HepG2 (cell line): ENCODE measurements around the gene NUCB1. TPM values are rescaled to one million over a fixed set of nuclear protein-coding genes. Genes with fewer than 3 reads are reported as not detected.
A peak's percentile ranks its signal among the peaks of the same experiment; 100 is the strongest.

Source experiments
- ARID2 ChIP-seq: sonication (generic); formaldehyde crosslinking; IDR thresholded peaks from 2 replicates; pipeline ENCODE4 v1.8.1; 2022; ENCODE audit warnings: mild to moderate bottlenecking, missing genetic modification reagents, borderline replicate concordance
- ARNT ChIP-seq: fragments of 450-650 bp; IDR thresholded peaks from 2 replicates; pipeline ENCODE4 v1.6.1; 2017
- ATF1 ChIP-seq: IDR thresholded peaks from 2 replicates; pipeline ENCODE4 v1.6.1; 2016; ENCODE audit warnings: mild to moderate bottlenecking, control low read depth
- CENPX ChIP-seq: sonication (generic); formaldehyde crosslinking; IDR thresholded peaks from 2 replicates; pipeline ENCODE4 v1.9.0; 2021; ENCODE audit warnings: mild to moderate bottlenecking, missing genetic modification reagents, moderate library complexity
- CHD2 ChIP-seq: IDR thresholded peaks from 2 replicates; pipeline ENCODE4 v1.6.1; 2011; ENCODE audit warnings: low read depth, low read length, improper control_type of control experiment
- CHD4 ChIP-seq: fragments of 200-600 bp; sonication (generic); IDR thresholded peaks from 2 replicates; pipeline ENCODE4 v1.7.0; 2017; ENCODE audit warnings: mild to moderate bottlenecking, low read length, borderline replicate concordance
- ELF3 ChIP-seq: IDR thresholded peaks from 2 replicates; pipeline ENCODE4 v1.6.1; 2016; ENCODE audit warnings: missing genetic modification reagents, missing compliant biosample characterization
- HMG20A ChIP-seq: IDR thresholded peaks from 2 replicates; pipeline ENCODE4 v1.6.1; 2016; ENCODE audit warnings: borderline replicate concordance
- HOXA3 ChIP-seq: sonication (generic); formaldehyde crosslinking; IDR thresholded peaks from 2 replicates; pipeline ENCODE4 v1.5.0; 2020; ENCODE audit warnings: missing genetic modification reagents
- IKZF4 ChIP-seq: sonication (generic); formaldehyde crosslinking; IDR thresholded peaks from 2 replicates; pipeline ENCODE4 v1.5.1; 2020; ENCODE audit warnings: borderline replicate concordance, mild to moderate bottlenecking, low read depth, missing genetic modification reagents; ENCODE audit errors: not compliant biosample characterization
- IKZF5 ChIP-seq: IDR thresholded peaks from 2 replicates; pipeline ENCODE4 v1.6.1; 2018; ENCODE audit warnings: missing genetic modification reagents, mild to moderate bottlenecking, missing compliant biosample characterization
- KDM1A ChIP-seq: IDR thresholded peaks from 2 replicates; pipeline ENCODE4 v1.6.1; 2016; ENCODE audit warnings: missing compliant biosample characterization
- KDM5B ChIP-seq: sonication (generic); formaldehyde crosslinking; IDR thresholded peaks from 2 replicates; pipeline ENCODE4 v1.4.0; 2020; ENCODE audit warnings: missing genetic modification reagents, mild to moderate bottlenecking, borderline replicate concordance
- KLF12 ChIP-seq: sonication (generic); formaldehyde crosslinking; IDR thresholded peaks from 2 replicates; pipeline ENCODE4 v1.4.0; 2020; ENCODE audit warnings: missing genetic modification reagents, borderline replicate concordance
- KLF6 ChIP-seq: IDR thresholded peaks from 2 replicates; pipeline ENCODE4 v1.8.0; 2016; ENCODE audit warnings: missing biosample characterization, missing genetic modification reagents
- MZF1 ChIP-seq: sonication (generic); formaldehyde crosslinking; IDR thresholded peaks from 2 replicates; pipeline ENCODE4 v1.8.1; 2023; ENCODE audit warnings: mild to moderate bottlenecking, missing genetic modification reagents, borderline replicate concordance
- NCOA5 ChIP-seq: sonication (generic); formaldehyde crosslinking; IDR thresholded peaks from 2 replicates; pipeline ENCODE4 v1.4.0; 2020; ENCODE audit warnings: missing genetic modification reagents
- PCBP1 ChIP-seq: fragments of 200-400 bp; formaldehyde crosslinking; IDR thresholded peaks from 2 replicates; pipeline ENCODE4 v1.6.1; 2017; ENCODE audit warnings: mild to moderate bottlenecking, low read depth, low read length, borderline replicate concordance
- PHF5A ChIP-seq: IDR thresholded peaks from one replicate; pipeline ENCODE4 v1.6.1; 2018; ENCODE audit warnings: low read depth, missing genetic modification reagents; ENCODE audit not compliant: unreplicated experiment
- RBM39 ChIP-seq: fragments of 200-400 bp; formaldehyde crosslinking; IDR thresholded peaks from one replicate; pipeline ENCODE4 v1.6.1; 2018; ENCODE audit warnings: antibody characterized with exemption, mild to moderate bottlenecking, low read depth, low read length; ENCODE audit not compliant: poor library complexity, severe bottlenecking
- SAFB2 ChIP-seq: sonication (generic); formaldehyde crosslinking; IDR thresholded peaks from 2 replicates; pipeline ENCODE4 v1.5.1; 2020; ENCODE audit warnings: missing genetic modification reagents, low read depth, mild to moderate bottlenecking, borderline replicate concordance
- SMARCC2 ChIP-seq: fragments of 450-650 bp; IDR thresholded peaks from 2 replicates; pipeline ENCODE4 v1.6.1; 2017; ENCODE audit warnings: antibody characterized with exemption, mild to moderate bottlenecking
- SNAI1 ChIP-seq: sonication (generic); formaldehyde crosslinking; IDR thresholded peaks from 2 replicates; pipeline ENCODE4 v1.5.0; 2020; ENCODE audit warnings: mild to moderate bottlenecking, missing genetic modification reagents, borderline replicate concordance
- SP4 ChIP-seq: sonication (generic); formaldehyde crosslinking; IDR thresholded peaks from 2 replicates; pipeline ENCODE4 v1.8.1; 2023; ENCODE audit warnings: mild to moderate bottlenecking, missing genetic modification reagents
- STAG1 ChIP-seq: sonication (generic); formaldehyde crosslinking; IDR thresholded peaks from 2 replicates; pipeline ENCODE4 v1.4.0; 2020; ENCODE audit warnings: missing genetic modification reagents
- ZMAT5 ChIP-seq: sonication (generic); formaldehyde crosslinking; IDR thresholded peaks from 2 replicates; pipeline ENCODE4 v1.5.0; 2020; ENCODE audit warnings: mild to moderate bottlenecking, low read depth, missing genetic modification reagents, borderline replicate concordance
- ZNF20 ChIP-seq: sonication (generic); formaldehyde crosslinking; IDR thresholded peaks from 2 replicates; pipeline ENCODE4 v1.4.0; 2020; ENCODE audit warnings: mild to moderate bottlenecking, moderate library complexity, missing genetic modification reagents
- ZNF382 ChIP-seq: sonication (generic); formaldehyde crosslinking; IDR thresholded peaks from 2 replicates; pipeline ENCODE4 v1.5.0; 2020; ENCODE audit warnings: missing genetic modification reagents, mild to moderate bottlenecking, borderline replicate concordance
- ZNF556 ChIP-seq: sonication (generic); formaldehyde crosslinking; IDR thresholded peaks from 2 replicates; pipeline ENCODE4 v1.4.0; 2020; ENCODE audit warnings: mild to moderate bottlenecking, missing genetic modification reagents, borderline replicate concordance
- ZNF557 ChIP-seq: sonication (generic); formaldehyde crosslinking; IDR thresholded peaks from 2 replicates; pipeline ENCODE4 v1.4.0; 2020; ENCODE audit warnings: missing genetic modification reagents
- ZNF577 ChIP-seq: sonication (generic); formaldehyde crosslinking; IDR thresholded peaks from 2 replicates; pipeline ENCODE4 v1.4.0; 2020; ENCODE audit warnings: mild to moderate bottlenecking, low read depth, missing genetic modification reagents, borderline replicate concordance
- ZNF713 ChIP-seq: sonication (generic); formaldehyde crosslinking; IDR thresholded peaks from 2 replicates; pipeline ENCODE4 v1.4.0; 2020; ENCODE audit warnings: mild to moderate bottlenecking, missing genetic modification reagents
- ZNF737 ChIP-seq: sonication (generic); formaldehyde crosslinking; IDR thresholded peaks from 2 replicates; pipeline ENCODE4 v1.5.0; 2020; ENCODE audit warnings: missing genetic modification reagents, mild to moderate bottlenecking, borderline replicate concordance
- polyA plus RNA-seq, 8 experiments: library from polyadenylated mRNA; depleted of rRNA in 3 of 8; stranded (reverse) in 7 of 8; unstranded in 1 of 8; fragments of >200 nt; fragmentation: Illumina TruSeq in 4 of 8; extraction: Trizol in 4 of 8; gene quantifications; 2 replicates each; pipeline versions ENCODE4 v1.2.1 to v1.2.3, GENCODE V29; 2011 to 2016; ENCODE audit warnings: low read depth in 4 of 8, missing spikeins in 1 of 8, mixed read lengths in 1 of 8; ENCODE audit not compliant: insufficient read depth in 1 of 8
- total RNA-seq, 5 experiments: library from RNA; depleted of rRNA; stranded (reverse); fragments of >200 nt; fragmentation: Illumina TruSeq; extraction: Trizol; gene quantifications; 2 replicates each; pipeline ENCODE4 v1.2.3, GENCODE V29; 2016; ENCODE audit warnings: low read depth in 1 of 5

The NUCB1 gene
- total and polyA plus RNA-seq, 2 of the 13 experiments (the other 11 are each of a cell fraction or from before 2014, with no cell fraction given): 82.3 to 106 TPM

- TF ChIP-seq SP4 (CRISPR knock-in tag) (peak; percentile 94), ZMAT5 (CRISPR knock-in tag) (no peak), SAFB2 (no peak), ZNF556 (CRISPR knock-in tag) (no peak), ZNF577 (CRISPR knock-in tag) (no peak), CENPX (CRISPR knock-in tag) (no peak), KDM5B (CRISPR knock-in tag) (no peak), ZNF20 (CRISPR knock-in tag) (no peak), PCBP1 (no peak), CHD4 (no peak), ZNF557 (CRISPR knock-in tag) (peak; percentile 66), SMARCC2 (no peak), IKZF5 (CRISPR knock-in tag) (peak; percentile 37; the same call in 1 of the 2 replicates), RBM39 (no peak), NCOA5 (CRISPR knock-in tag) (no peak), ELF3 (CRISPR knock-in tag) (peak; percentile 63), PHF5A (peak; percentile 41), ATF1 (CRISPR knock-in tag) (peak; percentile 77; the same call in 1 of the 2 replicates), IKZF4 (no peak), STAG1 (CRISPR knock-in tag) (no peak), SNAI1 (CRISPR knock-in tag) (0 out of 2 replicates have a peak, but pooled peaks have one; percentile 35), ZNF382 (CRISPR knock-in tag) (no peak), ARNT (no peak), ARID2 (no peak), KDM1A (CRISPR knock-in tag) (no peak), KLF12 (CRISPR knock-in tag) (0 out of 2 replicates have a peak, but pooled peaks have one; percentile 55), ZNF737 (CRISPR knock-in tag) (no peak), ZNF713 (CRISPR knock-in tag) (no peak), CHD2 (no peak), HMG20A (CRISPR knock-in tag) (no peak), KLF6 (CRISPR knock-in tag) (no peak), MZF1 (CRISPR knock-in tag) (no peak), HOXA3 (CRISPR knock-in tag) (peak; percentile 67)
These were observed at the start of gene NUCB1 (continued) for GRCh38 chr19:48899781-48900476.
